IMR-90 (cell line): ENCODE measurements around the gene TKFC. TPM values are rescaled to one million over a fixed set of nuclear protein-coding genes. Genes with fewer than 3 reads are reported as not detected.

ENCODE experiments used
- ATAC-seq: fragments of 200-7000 bp; cut with Tn5 transposase; 2 replicates; pipeline ENCODE4 v1.9.1; 2020; ENCODE audit warnings: low read depth, mild to moderate bottlenecking, moderate library complexity
- BruUV-seq: library from RNA; stranded (reverse); fragments of 400-500 nt; replicated peaks from 2 replicates; lab custom pipeline; 2021; lab: Mats Ljungman, UMichigan
- CTCF ChIA-PET: fragments of 300-600 bp; formaldehyde crosslinking; extraction: SDS; loops from one replicate; lab custom pipeline; 2021; ENCODE audit warnings: antibody characterized with exemption; lab: Yijun Ruan, JAX
- POLR2A ChIA-PET: fragments of 300-600 bp; sonication (Branson Sonifier 250); formaldehyde crosslinking; loops from one replicate; lab custom pipeline; 2022; ENCODE audit warnings: antibody characterized with exemption; ENCODE audit not compliant: unreplicated experiment; lab: Charles Lee
- DNase-seq: peaks from one replicate; pipeline ENCODE4 v3.0.0; 2013
- H2AFZ ChIP-seq: replicated peaks from 2 replicates; pipeline ENCODE3; 2013; ENCODE audit warnings: low read length, mild to moderate bottlenecking; ENCODE audit not compliant: poor library complexity
- H2AK5ac ChIP-seq: 2 replicates; pipeline ENCODE4 v1.6.1; 2013; ENCODE audit warnings: low read depth, low read length, inconsistent platforms
- H2AK9ac ChIP-seq: replicated peaks from 2 replicates; pipeline ENCODE3; 2013; ENCODE audit warnings: mild to moderate bottlenecking, low read depth, low read length, moderate library complexity; ENCODE audit not compliant: poor library complexity
- H2BK120ac ChIP-seq: 2 replicates; pipeline ENCODE4 v1.6.1; 2013; ENCODE audit warnings: low read depth, low read length, inconsistent platforms
- H2BK15ac ChIP-seq: 3 replicates; pipeline ENCODE4 v1.6.1; 2013; ENCODE audit warnings: low read depth, low read length, inconsistent platforms
- H2BK20ac ChIP-seq: 2 replicates; pipeline ENCODE4 v1.6.1; 2013; ENCODE audit warnings: low read depth, mild to moderate bottlenecking, inconsistent platforms, low read length, moderate library complexity
- H2BK5ac ChIP-seq: 2 replicates; pipeline ENCODE4 v1.6.1; 2013; ENCODE audit warnings: mild to moderate bottlenecking, low read depth, low read length, inconsistent platforms; ENCODE audit not compliant: poor library complexity, severe bottlenecking
- H3K14ac ChIP-seq: replicated peaks from 2 replicates; pipeline ENCODE4 v1.6.1; 2013; ENCODE audit warnings: low read depth, low read length, inconsistent platforms
- H3K18ac ChIP-seq: 2 replicates; pipeline ENCODE4 v1.6.1; 2013; ENCODE audit warnings: low read depth, low read length, control low read depth
- H3K23ac ChIP-seq: 2 replicates; pipeline ENCODE4 v1.6.1; 2013; ENCODE audit warnings: low read depth, low read length, inconsistent platforms
- H3K27ac ChIP-seq: 2 replicates; pipeline ENCODE4 v1.5.1; 2013; ENCODE audit warnings: mild to moderate bottlenecking, control low read depth, low read length; ENCODE audit not compliant: insufficient read depth
- H3K27me3 ChIP-seq: 2 replicates; pipeline ENCODE4 v1.6.1; 2013; ENCODE audit warnings: low read length; ENCODE audit not compliant: control insufficient read depth, insufficient read depth
- H3K36me3 ChIP-seq: 2 replicates; pipeline ENCODE4 v1.6.1; 2013; ENCODE audit warnings: low read length, mixed read lengths; ENCODE audit not compliant: control insufficient read depth, insufficient read depth
- H3K4ac ChIP-seq: 2 replicates; pipeline ENCODE4 v1.6.1; 2013; ENCODE audit warnings: low read depth, low read length, inconsistent platforms
- H3K4me1 ChIP-seq: 2 replicates; pipeline ENCODE4 v1.6.1; 2013; ENCODE audit warnings: low read length, mixed read lengths; ENCODE audit not compliant: control insufficient read depth, insufficient read depth
- H3K4me2 ChIP-seq: 2 replicates; pipeline ENCODE4 v1.6.1; 2013; ENCODE audit warnings: low read depth, mild to moderate bottlenecking, control low read depth, low read length, moderate library complexity
- H3K4me3 ChIP-seq: 2 replicates; pipeline ENCODE4 v1.5.1; 2013; ENCODE audit warnings: low read depth, mild to moderate bottlenecking, control low read depth, low read length, moderate library complexity; ENCODE audit not compliant: insufficient read depth
- H3K56ac ChIP-seq: 2 replicates; pipeline ENCODE4 v1.6.1; 2013; ENCODE audit warnings: low read length, inconsistent platforms; ENCODE audit not compliant: insufficient read depth; ENCODE audit errors: extremely low read depth
- H3K79me1 ChIP-seq, 2 experiments: 2 replicates each; pipeline ENCODE4 v1.6.1; 2013; ENCODE audit warnings: low read length in 2 of 2, inconsistent platforms in 1 of 2, low read depth in 1 of 2
- H3K9ac ChIP-seq: 2 replicates; pipeline ENCODE4 v1.6.1; 2013; ENCODE audit warnings: low read depth, low read length, control low read depth
- H3K9me1 ChIP-seq: 2 replicates; pipeline ENCODE4 v1.6.1; 2013; ENCODE audit warnings: low read length, inconsistent platforms; ENCODE audit not compliant: insufficient read depth
- H3K9me3 ChIP-seq: 2 replicates; pipeline ENCODE4 v1.6.1; 2013; ENCODE audit warnings: low read length; ENCODE audit not compliant: control insufficient read depth, insufficient read depth
- H4K20me1 ChIP-seq: 2 replicates; pipeline ENCODE4 v1.6.1; 2013; ENCODE audit warnings: low read length, inconsistent platforms; ENCODE audit not compliant: insufficient read depth
- H4K5ac ChIP-seq: 2 replicates; pipeline ENCODE4 v1.6.1; 2013; ENCODE audit warnings: mild to moderate bottlenecking, low read depth, low read length, control low read depth
- H4K8ac ChIP-seq, 2 experiments: 2 replicates each; pipeline ENCODE4 v1.6.1; 2013; ENCODE audit warnings: low read depth in 2 of 2, low read length in 2 of 2, control low read depth in 1 of 2, inconsistent platforms in 1 of 2
- H4K91ac ChIP-seq: 2 replicates; pipeline ENCODE4 v1.6.1; 2013; ENCODE audit warnings: low read depth, low read length, inconsistent platforms; ENCODE audit not compliant: insufficient read depth
- BHLHE40 ChIP-seq: fragments of 150-350 bp; IDR thresholded peaks from 2 replicates; pipeline ENCODE4 v1.6.1; 2016; ENCODE audit warnings: mild to moderate bottlenecking, low read depth, low read length
- CEBPB ChIP-seq: IDR thresholded peaks from 2 replicates; pipeline ENCODE4 v1.6.1; 2012; ENCODE audit warnings: low read depth, low read length, improper control_type of control experiment
- CHD1 ChIP-seq: IDR thresholded peaks from 2 replicates; pipeline ENCODE4 v1.6.1; 2012; ENCODE audit warnings: low read depth, low read length, improper control_type of control experiment
- MXI1 ChIP-seq: IDR thresholded peaks from 2 replicates; pipeline ENCODE4 v1.6.1; 2012; ENCODE audit warnings: low read depth, mild to moderate bottlenecking, low read length, moderate library complexity, borderline replicate concordance
- RCOR1 ChIP-seq: IDR thresholded peaks from 2 replicates; pipeline ENCODE4 v1.6.1; 2012; ENCODE audit warnings: mild to moderate bottlenecking, low read length, improper control_type of control experiment; ENCODE audit not compliant: insufficient replicate concordance
- WGBS, 2 experiments: methylation state at CpG; one replicate each; pipeline versions ENCODE4 v1.1.5 to v1.1.7; 2013; ENCODE audit warnings: missing lambda C conversion rate in 2 of 2; ENCODE audit not compliant: insufficient read length in 1 of 2; ENCODE audit errors: extremely low coverage in 2 of 2; 5-methylcytosine and 5-hydroxymethylcytosine counted together
- dilution Hi-C: fragments of 300-500 bp; cut with HindIII; formaldehyde crosslinking; loops from one replicate; pipeline ENCODE4 v1.14.3; 2018; ENCODE audit warnings: low sequenced_read_pairs; ENCODE audit not compliant: unreplicated experiment
- in situ Hi-C: fragments of 300-500 bp; cut with MboI; formaldehyde crosslinking; loops from 3 replicates; pipeline ENCODE4 v1.14.3; 2019; ENCODE audit warnings: low sequenced_read_pairs, inconsistent platforms, mixed read lengths
- intact Hi-C: fragments of 100-400 bp; cut with micrococcal nuclease; formaldehyde crosslinking; loops from 2 replicates; pipeline ENCODE4 v1.10.0; 2022
- polyA plus RNA-seq, 3 experiments: library from polyadenylated mRNA; depleted of rRNA; stranded (reverse); fragments of >200 nt; gene quantifications; 2 replicates each; pipeline ENCODE4 v1.2.3, GENCODE V29; 2012; ENCODE audit warnings: low replicate concordance in 1 of 3
- total RNA-seq: library from RNA; depleted of rRNA; stranded (reverse); fragments of >200 nt; gene quantifications from 2 replicates; pipeline ENCODE4 v1.2.3, GENCODE V29; 2012
- TF ChIP-seq, protein P1 (sequence below): conservative IDR thresholded peaks from 2 replicates; pipeline ENCODE4 v1.5.1; 2012; ENCODE audit warnings: mild to moderate bottlenecking, low read depth, low read length, improper control_type of control experiment
- TF ChIP-seq, protein P2 (sequence below): fragments of 150-350 bp; IDR thresholded peaks from 2 replicates; pipeline ENCODE4 v1.6.1; 2017; ENCODE audit warnings: mild to moderate bottlenecking, antibody characterized with exemption, low read length, low read depth

The TKFC gene
- total and polyA plus RNA-seq, 2 of the 4 experiments (the other 2 are of a cell fraction) = 10.4 to 30.8 TPM

DNA sequence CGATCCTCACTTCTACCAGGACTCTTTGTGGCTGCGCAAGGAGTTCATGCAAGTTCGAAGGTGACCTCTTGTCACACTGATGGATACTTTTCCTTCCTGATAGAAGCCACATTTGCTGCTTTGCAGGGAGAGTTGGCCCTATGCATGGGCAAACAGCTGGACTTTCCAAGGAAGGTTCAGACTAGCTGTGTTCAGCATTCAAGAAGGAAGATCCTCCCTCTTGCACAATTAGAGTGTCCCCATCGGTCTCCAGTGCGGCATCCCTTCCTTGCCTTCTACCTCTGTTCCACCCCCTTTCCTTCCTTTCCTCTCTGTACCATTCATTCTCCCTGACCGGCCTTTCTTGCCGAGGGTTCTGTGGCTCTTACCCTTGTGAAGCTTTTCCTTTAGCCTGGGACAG is 35.6 kb downstream of the TKFC start:
- Histone ChIP-seq H4K5ac (no peak overlapping the region), H2AK9ac (no peak overlapping the region), H3K4me1 (peaks cover 11% of the 10 kb centered on the region), H3K4me3 (no peak overlapping the region), H3K23ac (no peak overlapping the region), H2BK120ac (no peak overlapping the region), H3K79me1 (peaks cover 18 to 34% of the 10 kb centered on the region in 2 experiments), H4K91ac (no peak overlapping the region), H3K9me3 (0 out of 2 replicates have a peak, but pooled peaks cover 2% of the 10 kb centered on the region), H2BK20ac (no peak overlapping the region), H3K9me1 (0 out of 2 replicates have a peak, but pooled peaks cover 3% of the 10 kb centered on the region), H2BK15ac (no peak overlapping the region), H3K9ac (no peak overlapping the region), H2AFZ (no peak overlapping the region), H3K14ac (no peak overlapping the region), H3K4ac (no peak overlapping the region), H3K18ac (peak overlapping the region; percentile 41), H3K56ac (no peak overlapping the region), H3K4me2 (no peak overlapping the region), H2BK5ac (peak overlapping the region; percentile 11), H3K36me3 (peaks cover 35% of the 10 kb centered on the region), H4K8ac (no peak overlapping the region), H4K20me1 (no peaks in the 10 kb centered on the region), H3K27me3 (no peaks in the 10 kb centered on the region), H3K27ac (peak overlapping the region; percentile 27; the same call in 1 of the 2 replicates), H2AK5ac (no peak overlapping the region)
- intact Hi-C loops = loop anchor here (1.0 kb wide), 1 partner anchor 10 kb away; no protein-coding TSS in a partner anchor
- CTCF ChIA-PET = interaction anchor here (0.9 to 1.3 kb wide), 3 partner anchors 18 to 32 kb away, joined by 3 to 4 read pairs (median 3); partner anchors contain the start of gene TMEM216
- POLR2A ChIA-PET = no interaction called here
- no peak for ATAC-seq
- whole genome bisulfite sequencing, 2 experiments = 93% methylated on average over 4 of the region's 7 CpGs; no CpG with 5 or more reads in 1 of the 2 experiments
- in situ Hi-C loops = no loop called here
- no TSS peak for BruUV-seq
- no peak for DNase-seq
- dilution Hi-C loops = no loop called here
- TF ChIP-seq CEBPB (0 out of 2 replicates have a peak, but pooled peaks have one; percentile 11), CHD1 (no peak), RCOR1 (no peak), MXI1 (no peak), BHLHE40 (no peak)
- TF ChIP-seq, protein P1, sequence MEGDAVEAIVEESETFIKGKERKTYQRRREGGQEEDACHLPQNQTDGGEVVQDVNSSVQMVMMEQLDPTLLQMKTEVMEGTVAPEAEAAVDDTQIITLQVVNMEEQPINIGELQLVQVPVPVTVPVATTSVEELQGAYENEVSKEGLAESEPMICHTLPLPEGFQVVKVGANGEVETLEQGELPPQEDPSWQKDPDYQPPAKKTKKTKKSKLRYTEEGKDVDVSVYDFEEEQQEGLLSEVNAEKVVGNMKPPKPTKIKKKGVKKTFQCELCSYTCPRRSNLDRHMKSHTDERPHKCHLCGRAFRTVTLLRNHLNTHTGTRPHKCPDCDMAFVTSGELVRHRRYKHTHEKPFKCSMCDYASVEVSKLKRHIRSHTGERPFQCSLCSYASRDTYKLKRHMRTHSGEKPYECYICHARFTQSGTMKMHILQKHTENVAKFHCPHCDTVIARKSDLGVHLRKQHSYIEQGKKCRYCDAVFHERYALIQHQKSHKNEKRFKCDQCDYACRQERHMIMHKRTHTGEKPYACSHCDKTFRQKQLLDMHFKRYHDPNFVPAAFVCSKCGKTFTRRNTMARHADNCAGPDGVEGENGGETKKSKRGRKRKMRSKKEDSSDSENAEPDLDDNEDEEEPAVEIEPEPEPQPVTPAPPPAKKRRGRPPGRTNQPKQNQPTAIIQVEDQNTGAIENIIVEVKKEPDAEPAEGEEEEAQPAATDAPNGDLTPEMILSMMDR = no peak
- TF ChIP-seq, protein P2, sequence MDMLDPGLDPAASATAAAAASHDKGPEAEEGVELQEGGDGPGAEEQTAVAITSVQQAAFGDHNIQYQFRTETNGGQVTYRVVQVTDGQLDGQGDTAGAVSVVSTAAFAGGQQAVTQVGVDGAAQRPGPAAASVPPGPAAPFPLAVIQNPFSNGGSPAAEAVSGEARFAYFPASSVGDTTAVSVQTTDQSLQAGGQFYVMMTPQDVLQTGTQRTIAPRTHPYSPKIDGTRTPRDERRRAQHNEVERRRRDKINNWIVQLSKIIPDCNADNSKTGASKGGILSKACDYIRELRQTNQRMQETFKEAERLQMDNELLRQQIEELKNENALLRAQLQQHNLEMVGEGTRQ = no peak
